GM12878 (cell line): ENCODE data around the gene ZPR1. TPM values are rescaled to one million over a fixed set of nuclear protein-coding genes. Genes with fewer than 3 reads are reported as not detected.

ENCODE experiments used
- ATAC-seq: fragments of 200-7000 bp; cut with Tn5 transposase; 3 replicates; pipeline ENCODE4 v1.9.1; 2020; ENCODE audit warnings: mild to moderate bottlenecking, moderate library complexity
- BruUV-seq: library from RNA; stranded (reverse); fragments of 400-500 nt; replicated peaks from 2 replicates; lab custom pipeline; 2021; lab: Mats Ljungman, UMichigan
- CTCF ChIA-PET: fragments of 300-600 bp; sonication (Branson Sonifier 250); formaldehyde crosslinking; extraction: SDS; loops from one replicate; lab custom pipeline; 2021; ENCODE audit warnings: inconsistent platforms; lab: Yijun Ruan, JAX
- POLR2A ChIA-PET: fragments of 350-600 bp; formaldehyde crosslinking; extraction: SDS; loops from one replicate; lab custom pipeline; 2021; ENCODE audit warnings: inconsistent platforms; lab: Charles Lee
- RAD21 ChIA-PET: fragments of 300-600 bp; sonication (Branson Sonifier 250); formaldehyde crosslinking; loops from one replicate; lab custom pipeline; 2023; ENCODE audit warnings: antibody characterized with exemption; ENCODE audit not compliant: unreplicated experiment; lab: Charles Lee
- SMC1A ChIA-PET: fragments of 300-600 bp; sonication (Branson Sonifier 250); formaldehyde crosslinking; loops from one replicate; lab custom pipeline; 2023; ENCODE audit not compliant: unreplicated experiment, uncharacterized antibody; lab: Charles Lee
- DNase-seq: peaks from one replicate; pipeline ENCODE4 v3.0.0-alpha.2; 2011; ENCODE audit warnings: low read depth, low spot score
- FAIRE-seq: peaks from 3 replicates; lab custom pipeline; 2011; peaks lifted over from hg19 to GRCh38; lab: Jason Lieb, UNC
- H2AFZ ChIP-seq: 2 replicates; pipeline ENCODE4 v1.6.0; 2011; ENCODE audit warnings: low read depth, low read length, control low read depth; ENCODE audit not compliant: control insufficient read depth
- H3K27ac ChIP-seq: 2 replicates; pipeline ENCODE4 v1.5.1; 2011; ENCODE audit warnings: control low read depth; ENCODE audit not compliant: control insufficient read depth, insufficient read depth
- H3K27me3 ChIP-seq, 2 experiments: replicated peaks in 1 of 2; 2 replicates each; pipeline versions ENCODE4 v1.6.0 to v1.6.1; 2011; ENCODE audit warnings: low read length in 1 of 2; ENCODE audit not compliant: control insufficient read depth in 2 of 2, insufficient read depth in 2 of 2
- H3K36me3 ChIP-seq, 2 experiments: 2 replicates each; pipeline ENCODE4 v1.5.1; 2011; ENCODE audit warnings: low read length in 1 of 2; ENCODE audit not compliant: control insufficient read depth in 2 of 2, insufficient read depth in 2 of 2
- H3K4me1 ChIP-seq: 2 replicates; pipeline ENCODE4 v1.6.1; 2011; ENCODE audit warnings: mild to moderate bottlenecking, low read length, moderate library complexity, mixed read lengths; ENCODE audit not compliant: control insufficient read depth, insufficient read depth
- H3K4me2 ChIP-seq: 2 replicates; pipeline ENCODE4 v1.6.0; 2011; ENCODE audit warnings: control low read depth; ENCODE audit not compliant: control insufficient read depth, insufficient read depth
- H3K4me3 ChIP-seq: fragments of 200-600 bp; sonication (generic); 2 replicates; pipeline ENCODE4 v1.5.1; 2016
- H3K79me2 ChIP-seq: 2 replicates; pipeline ENCODE4 v1.6.0; 2011; ENCODE audit warnings: low read length; ENCODE audit not compliant: control insufficient read depth, insufficient read depth
- H3K9ac ChIP-seq: 2 replicates; pipeline ENCODE4 v1.8.0; 2011; ENCODE audit warnings: low read length, control low read depth, mixed read lengths; ENCODE audit not compliant: control insufficient read depth, insufficient read depth
- H3K9me3 ChIP-seq: replicated peaks from 3 replicates; pipeline ENCODE4 v1.5.1; 2011; ENCODE audit warnings: mild to moderate bottlenecking, low read length; ENCODE audit not compliant: control insufficient read depth, insufficient read depth
- H4K20me1 ChIP-seq: 2 replicates; pipeline ENCODE4 v1.6.0; 2011; ENCODE audit not compliant: control insufficient read depth, insufficient read depth
- CBFB ChIP-seq: IDR thresholded peaks from 2 replicates; pipeline ENCODE4 v1.6.1; 2016; ENCODE audit warnings: antibody characterized with exemption, low read depth
- HDAC2 ChIP-seq: fragments of 200-600 bp; sonication (generic); IDR thresholded peaks from 2 replicates; pipeline ENCODE4 v1.6.1; 2017
- YBX1 ChIP-seq: fragments of 450-650 bp; IDR thresholded peaks from 2 replicates; pipeline ENCODE4 v1.6.1; 2016; ENCODE audit warnings: antibody characterized with exemption
- WGBS: methylation state at CpG from one replicate; pipeline ENCODE4 v1.1.6; 2016; ENCODE audit warnings: low lambda C conversion rate; ENCODE audit not compliant: insufficient replicate concordance, insufficient coverage; ENCODE audit errors: missing lambda C conversion rate; 5-methylcytosine and 5-hydroxymethylcytosine counted together
- in situ Hi-C: fragments of 300-500 bp; cut with MboI; formaldehyde crosslinking; loops from 9 replicates; pipeline ENCODE4 v1.14.3; 2018; ENCODE audit warnings: mixed read lengths
- intact Hi-C: fragments of 100-400 bp; cut with micrococcal nuclease; formaldehyde crosslinking; loops from one replicate; pipeline ENCODE4 v1.14.2; 2022; ENCODE audit not compliant: unreplicated experiment
- polyA plus RNA-seq, 11 experiments: library from polyadenylated mRNA; depleted of rRNA in 4 of 11; unstranded in 6 of 11; stranded (reverse) in 5 of 11; fragments of >200 nt; fragmentation: Nextera tagmentation in 4 of 11; fragmentation: Illumina TruSeq in 1 of 11; extraction: Ambion mirVana in 4 of 11; extraction: Trizol in 1 of 11; gene quantifications; 1 replicate in 1 of 11; 2 replicates in 10 of 11; pipeline versions ENCODE4 v1.2.1 to v1.2.3, GENCODE V29; 2011 to 2016; ENCODE audit warnings: inconsistent platforms in 2 of 11, missing spikeins in 2 of 11, low read depth in 1 of 11
- total RNA-seq, 4 experiments: library from RNA; depleted of rRNA in 3 of 4; stranded (reverse); fragments of >200 nt in 3 of 4; fragmentation: Illumina TruSeq in 1 of 4; extraction: Trizol in 1 of 4; gene quantifications; 2 replicates each; pipeline versions ENCODE4 v1.2.1 to v1.2.3, GENCODE V29; 2013 to 2021
- TF ChIP-seq, protein P1 (sequence below): IDR thresholded peaks from 2 replicates; pipeline ENCODE4 v1.6.1; 2011; ENCODE audit warnings: mild to moderate bottlenecking, low read depth, low read length, moderate library complexity; ENCODE audit not compliant: insufficient replicate concordance
- TF ChIP-seq, protein P2 (sequence below): fragments of 450-650 bp; conservative IDR thresholded peaks from 2 replicates; pipeline ENCODE4 v1.6.1; 2017; ENCODE audit warnings: mild to moderate bottlenecking, moderate library complexity
- TF ChIP-seq, protein P3 (sequence below): IDR thresholded peaks from 2 replicates; pipeline ENCODE4 v1.6.1; 2012; ENCODE audit warnings: low read depth, low read length, improper control_type of control experiment
- TF ChIP-seq, protein P4 (sequence below): fragments of 450-650 bp; IDR thresholded peaks from 2 replicates; pipeline ENCODE4 v1.6.1; 2018; ENCODE audit warnings: borderline replicate concordance, mild to moderate bottlenecking; ENCODE audit not compliant: partially characterized antibody

ZPR1 gene
- total and polyA plus RNA-seq, 10 of the 15 experiments (the other 5 are each of a cell fraction or from before 2014, with no cell fraction given), result 9.3 to 89.7 (median 54.7) TPM

DNA sequence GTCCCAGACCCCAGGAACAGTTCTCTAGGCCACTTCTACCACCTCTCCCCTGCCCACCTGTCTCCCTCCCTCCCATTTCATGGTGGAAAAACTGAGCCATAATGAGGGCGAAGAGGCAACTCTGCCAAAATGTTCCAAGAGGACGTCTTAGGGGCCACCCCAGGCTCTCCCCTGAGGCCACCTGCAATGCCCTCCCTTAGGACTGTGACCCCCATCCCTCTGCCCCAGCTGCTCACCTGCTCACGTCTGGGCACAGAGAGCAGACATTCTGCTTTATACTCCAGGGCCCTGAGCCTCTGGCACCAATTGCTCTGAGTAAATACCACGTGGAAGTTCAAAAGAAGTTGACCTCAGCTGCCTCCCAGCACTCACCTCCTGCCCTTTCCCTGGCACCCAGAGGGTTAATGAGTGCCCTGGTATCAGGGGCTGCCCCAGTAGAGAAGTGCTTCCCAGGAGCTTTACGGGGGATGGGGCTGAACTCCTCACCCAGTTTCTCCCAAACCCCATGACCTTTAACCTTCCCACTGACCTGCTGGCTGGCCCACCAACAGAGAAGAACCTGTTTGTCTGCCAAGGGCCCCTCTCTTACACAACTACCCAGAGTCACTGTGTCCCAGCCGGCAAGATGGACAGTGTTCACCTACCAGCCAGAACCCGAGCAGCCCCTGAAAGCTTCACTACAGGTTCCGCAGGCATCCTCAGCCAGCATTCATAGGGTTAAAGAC is 4.5 kb upstream of the ZPR1 start:
- no peak for ATAC-seq
- Histone ChIP-seq H4K20me1 (no peaks in the 10 kb centered on the region), H3K4me1 (peaks cover 10% of the 10 kb centered on the region), H3K27ac (no peak overlapping the region), H2AFZ (no peak overlapping the region), H3K36me3 (no peaks in the 10 kb centered on the region), H3K79me2 (peaks cover 8% of the 10 kb centered on the region), H3K27me3 (no peaks in the 10 kb centered on the region), H3K9me3 (no peaks in the 10 kb centered on the region), H3K9ac (no peak overlapping the region), H3K4me3 (no peak overlapping the region), H3K4me2 (no peak overlapping the region)
- 40% methylated on average over 8 of the region's 8 CpGs for WGBS
- BruUV-seq, result no TSS peak
- SMC1A ChIA-PET, result interaction anchor here (0.6 to 7.5 kb wide), 7 partner anchors 13 to 438 kb away, joined by 3 to 46 read pairs (median 4); no protein-coding TSS in a partner anchor
- DNase-seq, result no peak
- CTCF ChIA-PET, result interaction anchor here (0.6 to 10.9 kb wide), 12 partner anchors 9 to 434 kb away, joined by 3 to 183 read pairs (median 4); partner anchors contain the start of gene APOA1
- intact Hi-C loops (loop anchor here (5.0 kb wide), 1 partner anchor 435 kb away; no protein-coding TSS in a partner anchor), in situ Hi-C loops (no loop called here)
- no peak for FAIRE-seq
- RAD21 ChIA-PET, result interaction anchor here (0.6 to 3.5 kb wide), 9 partner anchors 21 to 434 kb away, joined by 3 to 56 read pairs (median 5); partner anchors contain the start of gene APOA1
- TF ChIP-seq, protein P1, sequence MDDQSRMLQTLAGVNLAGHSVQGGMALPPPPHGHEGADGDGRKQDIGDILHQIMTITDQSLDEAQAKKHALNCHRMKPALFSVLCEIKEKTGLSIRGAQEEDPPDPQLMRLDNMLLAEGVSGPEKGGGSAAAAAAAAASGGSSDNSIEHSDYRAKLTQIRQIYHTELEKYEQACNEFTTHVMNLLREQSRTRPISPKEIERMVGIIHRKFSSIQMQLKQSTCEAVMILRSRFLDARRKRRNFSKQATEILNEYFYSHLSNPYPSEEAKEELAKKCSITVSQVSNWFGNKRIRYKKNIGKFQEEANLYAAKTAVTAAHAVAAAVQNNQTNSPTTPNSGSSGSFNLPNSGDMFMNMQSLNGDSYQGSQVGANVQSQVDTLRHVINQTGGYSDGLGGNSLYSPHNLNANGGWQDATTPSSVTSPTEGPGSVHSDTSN, result no peak
- TF ChIP-seq CBFB (no peak), HDAC2 (no peak), YBX1 (no peak)
- TF ChIP-seq, protein P2, sequence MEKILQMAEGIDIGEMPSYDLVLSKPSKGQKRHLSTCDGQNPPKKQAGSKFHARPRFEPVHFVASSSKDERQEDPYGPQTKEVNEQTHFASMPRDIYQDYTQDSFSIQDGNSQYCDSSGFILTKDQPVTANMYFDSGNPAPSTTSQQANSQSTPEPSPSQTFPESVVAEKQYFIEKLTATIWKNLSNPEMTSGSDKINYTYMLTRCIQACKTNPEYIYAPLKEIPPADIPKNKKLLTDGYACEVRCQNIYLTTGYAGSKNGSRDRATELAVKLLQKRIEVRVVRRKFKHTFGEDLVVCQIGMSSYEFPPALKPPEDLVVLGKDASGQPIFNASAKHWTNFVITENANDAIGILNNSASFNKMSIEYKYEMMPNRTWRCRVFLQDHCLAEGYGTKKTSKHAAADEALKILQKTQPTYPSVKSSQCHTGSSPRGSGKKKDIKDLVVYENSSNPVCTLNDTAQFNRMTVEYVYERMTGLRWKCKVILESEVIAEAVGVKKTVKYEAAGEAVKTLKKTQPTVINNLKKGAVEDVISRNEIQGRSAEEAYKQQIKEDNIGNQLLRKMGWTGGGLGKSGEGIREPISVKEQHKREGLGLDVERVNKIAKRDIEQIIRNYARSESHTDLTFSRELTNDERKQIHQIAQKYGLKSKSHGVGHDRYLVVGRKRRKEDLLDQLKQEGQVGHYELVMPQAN, result no peak
- TF ChIP-seq, protein P3, sequence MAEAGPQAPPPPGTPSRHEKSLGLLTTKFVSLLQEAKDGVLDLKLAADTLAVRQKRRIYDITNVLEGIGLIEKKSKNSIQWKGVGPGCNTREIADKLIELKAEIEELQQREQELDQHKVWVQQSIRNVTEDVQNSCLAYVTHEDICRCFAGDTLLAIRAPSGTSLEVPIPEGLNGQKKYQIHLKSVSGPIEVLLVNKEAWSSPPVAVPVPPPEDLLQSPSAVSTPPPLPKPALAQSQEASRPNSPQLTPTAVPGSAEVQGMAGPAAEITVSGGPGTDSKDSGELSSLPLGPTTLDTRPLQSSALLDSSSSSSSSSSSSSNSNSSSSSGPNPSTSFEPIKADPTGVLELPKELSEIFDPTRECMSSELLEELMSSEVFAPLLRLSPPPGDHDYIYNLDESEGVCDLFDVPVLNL, result no peak
- TF ChIP-seq, protein P4, sequence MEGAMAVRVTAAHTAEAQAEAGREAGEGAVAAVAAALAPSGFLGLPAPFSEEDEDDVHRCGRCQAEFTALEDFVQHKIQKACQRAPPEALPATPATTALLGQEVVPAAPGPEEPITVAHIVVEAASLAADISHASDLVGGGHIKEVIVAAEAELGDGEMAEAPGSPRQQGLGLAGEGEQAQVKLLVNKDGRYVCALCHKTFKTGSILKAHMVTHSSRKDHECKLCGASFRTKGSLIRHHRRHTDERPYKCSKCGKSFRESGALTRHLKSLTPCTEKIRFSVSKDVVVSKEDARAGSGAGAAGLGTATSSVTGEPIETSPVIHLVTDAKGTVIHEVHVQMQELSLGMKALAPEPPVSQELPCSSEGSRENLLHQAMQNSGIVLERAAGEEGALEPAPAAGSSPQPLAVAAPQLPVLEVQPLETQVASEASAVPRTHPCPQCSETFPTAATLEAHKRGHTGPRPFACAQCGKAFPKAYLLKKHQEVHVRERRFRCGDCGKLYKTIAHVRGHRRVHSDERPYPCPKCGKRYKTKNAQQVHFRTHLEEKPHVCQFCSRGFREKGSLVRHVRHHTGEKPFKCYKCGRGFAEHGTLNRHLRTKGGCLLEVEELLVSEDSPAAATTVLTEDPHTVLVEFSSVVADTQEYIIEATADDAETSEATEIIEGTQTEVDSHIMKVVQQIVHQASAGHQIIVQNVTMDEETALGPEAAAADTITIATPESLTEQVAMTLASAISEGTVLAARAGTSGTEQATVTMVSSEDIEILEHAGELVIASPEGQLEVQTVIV, result no peak
- POLR2A ChIA-PET, result no interaction called here
